ENCODE measurements around the gene GUCY1B1.
"Not testable (repeated sequence)": the region's sequence is repeated elsewhere in the genome, so short reads cannot be mapped to it uniquely, and the experiment has no call there.

Gene GUCY1B1

GRCh38 chr4:155785828-155786227, 27.0 kb downstream of the GUCY1B1 start:
- CTCF ChIA-PET: no interaction called here
- DNase-seq (ENCODE audit: extremely low spot score): no peak

GRCh38 chr4:155787113-155787710, 28.4 kb downstream of the GUCY1B1 start:
- POLR2A ChIA-PET: interaction anchor here (1.0 kb wide), 1 partner anchor 121 kb away, joined by 3 read pairs; the partner anchor contains the start of gene GUCY1A1
- CTCF ChIA-PET: interaction anchor here (0.6 to 1.6 kb wide), 15 partner anchors 8 to 1436 kb away, joined by 3 to 7 read pairs (median 3); no protein-coding TSS in a partner anchor
- peak; percentile 50 for DNase-seq (ENCODE audit: extremely low spot score)
- no peak for TF ChIP-seq PKNOX1 (IDR thresholded peaks at IDR 0.05)
- TF ChIP-seq SP1 (IDR thresholded peaks at IDR 0.05): no peak
- TF ChIP-seq L3MBTL2 (conservative IDR thresholded peaks at IDR 0.05): no peak
- no peak for TF ChIP-seq SUZ12 (IDR thresholded peaks at IDR 0.05)
- TF ChIP-seq ZNF384 (IDR thresholded peaks at IDR 0.05): no peak
- TF ChIP-seq FOXM1 (IDR thresholded peaks at IDR 0.05; ENCODE audit: borderline replicate concordance): no peak
- TF ChIP-seq ARNT (IDR thresholded peaks at IDR 0.05): no peak
- TF ChIP-seq LEF1 (IDR thresholded peaks at IDR 0.05; ENCODE audit: borderline replicate concordance): no peak
- no peak for TF ChIP-seq BHLHE40 (IDR thresholded peaks at IDR 0.05; ENCODE audit: borderline replicate concordance)
- no peak for TF ChIP-seq TARDBP (IDR thresholded peaks at IDR 0.05)
- TF ChIP-seq FOXA1 (IDR thresholded peaks at IDR 0.05): no peak
- no peak for TF ChIP-seq CTBP1 (IDR thresholded peaks at IDR 0.05; ENCODE audit: borderline replicate concordance)
- no peak for TF ChIP-seq FOXK2 (IDR thresholded peaks at IDR 0.05)
- no peak for TF ChIP-seq NFRKB (IDR thresholded peaks at IDR 0.05)
- no peak for TF ChIP-seq HDGF (IDR thresholded peaks at IDR 0.05; ENCODE audit: borderline replicate concordance)
- TF ChIP-seq ELF4 (IDR thresholded peaks at IDR 0.05): no peak

More at GRCh38 chr4:155785828-155786227, 27.0 kb downstream of the GUCY1B1 start:
- TF ChIP-seq SUZ12 (IDR thresholded peaks at IDR 0.05): no peak
- no peak for TF ChIP-seq TARDBP (IDR thresholded peaks at IDR 0.05)
- no peak for TF ChIP-seq SP1 (IDR thresholded peaks at IDR 0.05)
- POLR2A ChIA-PET: no interaction called here

- CTCF ChIA-PET: interaction anchor here (0.8 kb wide), 1 partner anchor 262 kb away, joined by 3 read pairs; no protein-coding TSS in a partner anchor
- no peak for TF ChIP-seq ELF4 (IDR thresholded peaks at IDR 0.05)
- TF ChIP-seq FOXM1 (IDR thresholded peaks at IDR 0.05; ENCODE audit: borderline replicate concordance): no peak
- no peak for TF ChIP-seq NFRKB (IDR thresholded peaks at IDR 0.05)
- no peak for TF ChIP-seq ARNT (IDR thresholded peaks at IDR 0.05)
- TF ChIP-seq BHLHE40 (IDR thresholded peaks at IDR 0.05; ENCODE audit: borderline replicate concordance): no peak
- no peak for DNase-seq (ENCODE audit: extremely low spot score)
- POLR2A ChIA-PET: no interaction called here
Measured at GRCh38 chr4:155789391-155789790, 30.6 kb downstream of the GUCY1B1 start.

- DNase-seq (ENCODE audit: extremely low spot score): no peak
- ChIA-PET POLR2A (no interaction called here), CTCF (no interaction called here)
- TF ChIP-seq FOXM1 (IDR thresholded peaks at IDR 0.05; ENCODE audit: borderline replicate concordance) (no peak), SUZ12 (IDR thresholded peaks at IDR 0.05) (no peak), HDGF (IDR thresholded peaks at IDR 0.05; ENCODE audit: borderline replicate concordance) (no peak), BHLHE40 (IDR thresholded peaks at IDR 0.05; ENCODE audit: borderline replicate concordance) (no peak), FOXK2 (IDR thresholded peaks at IDR 0.05) (no peak), L3MBTL2 (conservative IDR thresholded peaks at IDR 0.05) (no peak), LEF1 (IDR thresholded peaks at IDR 0.05; ENCODE audit: borderline replicate concordance) (no peak), NFRKB (IDR thresholded peaks at IDR 0.05) (no peak), ZNF384 (IDR thresholded peaks at IDR 0.05) (no peak), ARNT (IDR thresholded peaks at IDR 0.05) (no peak), SP1 (IDR thresholded peaks at IDR 0.05) (no peak), CTBP1 (IDR thresholded peaks at IDR 0.05; ENCODE audit: borderline replicate concordance) (no peak), TARDBP (IDR thresholded peaks at IDR 0.05) (no peak), ELF4 (IDR thresholded peaks at IDR 0.05) (no peak), PKNOX1 (IDR thresholded peaks at IDR 0.05) (no peak), FOXA1 (IDR thresholded peaks at IDR 0.05) (no peak)
Measured at GRCh38 chr4:155789982-155790381, 31.2 kb downstream of the GUCY1B1 start.

GRCh38 chr4:155794589-155795236, 35.9 kb downstream of the GUCY1B1 start:
- DNase-seq (ENCODE audit: extremely low spot score): no peak
- no peak for TF ChIP-seq FOXA1 (IDR thresholded peaks at IDR 0.05)
- no peak for TF ChIP-seq NFRKB (IDR thresholded peaks at IDR 0.05)
- TF ChIP-seq BHLHE40 (IDR thresholded peaks at IDR 0.05; ENCODE audit: borderline replicate concordance): no peak
- no peak for TF ChIP-seq ELF4 (IDR thresholded peaks at IDR 0.05)
- TF ChIP-seq TARDBP (IDR thresholded peaks at IDR 0.05): no peak
- no peak for TF ChIP-seq SUZ12 (IDR thresholded peaks at IDR 0.05)
- TF ChIP-seq FOXM1 (IDR thresholded peaks at IDR 0.05; ENCODE audit: borderline replicate concordance): no peak
- no peak for TF ChIP-seq HDGF (IDR thresholded peaks at IDR 0.05; ENCODE audit: borderline replicate concordance)
- TF ChIP-seq PKNOX1 (IDR thresholded peaks at IDR 0.05): no peak
- TF ChIP-seq ARNT (IDR thresholded peaks at IDR 0.05): no peak
- CTCF ChIA-PET: no interaction called here
- POLR2A ChIA-PET: no interaction called here

GRCh38 chr4:155795991-155796390, 37.2 kb downstream of the GUCY1B1 start:
- POLR2A ChIA-PET: interaction anchor here (1.1 kb wide), 1 partner anchor 157 kb away, joined by 3 read pairs; no protein-coding TSS in a partner anchor
- TF ChIP-seq SP1 (IDR thresholded peaks at IDR 0.05) (no peak), ARNT (IDR thresholded peaks at IDR 0.05) (no peak), FOXA1 (IDR thresholded peaks at IDR 0.05) (no peak), BHLHE40 (IDR thresholded peaks at IDR 0.05; ENCODE audit: borderline replicate concordance) (no peak), FOXK2 (IDR thresholded peaks at IDR 0.05) (no peak), L3MBTL2 (conservative IDR thresholded peaks at IDR 0.05) (no peak), PKNOX1 (IDR thresholded peaks at IDR 0.05) (no peak), HDGF (IDR thresholded peaks at IDR 0.05; ENCODE audit: borderline replicate concordance) (no peak), NFRKB (IDR thresholded peaks at IDR 0.05) (no peak)
- peak; percentile 46 for DNase-seq (ENCODE audit: extremely low spot score)
- CTCF ChIA-PET: interaction anchor here (0.7 to 1.9 kb wide), 3 partner anchors 9 to 11 kb away, joined by 3 to 6 read pairs (median 6); no protein-coding TSS in a partner anchor

GRCh38 chr4:155797581-155797980, 38.8 kb downstream of the GUCY1B1 start:
- CTCF ChIA-PET: interaction anchor here (1.1 to 1.3 kb wide), 4 partner anchors 15 to 405 kb away, joined by 3 to 5 read pairs (median 3); partner anchors contain the start of genes CTSO and GUCY1A1
- POLR2A ChIA-PET: interaction anchor here (0.9 kb wide), 1 partner anchor 156 kb away, joined by 3 read pairs; the partner anchor contains the start of gene CTSO
- DNase-seq (ENCODE audit: extremely low spot score): not testable (repeated sequence)

Measured in HEK293T (cell line).